C4-2B (cell line): Measurements from ENCODE around the gene TRPC6.
A peak's percentile ranks its signal among the peaks of the same experiment; 100 is the strongest.

Experiments used
- H3K27ac ChIP-seq: fragments of 450-650 bp; 2 replicates; pipeline ENCODE4 v1.5.1; 2017
- CTCF ChIP-seq: fragments of 450-650 bp; conservative IDR thresholded peaks from 2 replicates; pipeline ENCODE4 v1.5.1; 2017; ENCODE audit warnings: mild to moderate bottlenecking
- ZFX ChIP-seq: fragments of 450-650 bp; IDR thresholded peaks from 2 replicates; pipeline ENCODE4 v1.6.1; 2017

The TRPC6 gene

GRCh38 chr11:101435408-101435973, 148.3 kb downstream of the TRPC6 start:
- no peak for TF ChIP-seq CTCF
- TF ChIP-seq ZFX = no peak
- H3K27ac ChIP-seq = no peak overlapping the region

DNA sequence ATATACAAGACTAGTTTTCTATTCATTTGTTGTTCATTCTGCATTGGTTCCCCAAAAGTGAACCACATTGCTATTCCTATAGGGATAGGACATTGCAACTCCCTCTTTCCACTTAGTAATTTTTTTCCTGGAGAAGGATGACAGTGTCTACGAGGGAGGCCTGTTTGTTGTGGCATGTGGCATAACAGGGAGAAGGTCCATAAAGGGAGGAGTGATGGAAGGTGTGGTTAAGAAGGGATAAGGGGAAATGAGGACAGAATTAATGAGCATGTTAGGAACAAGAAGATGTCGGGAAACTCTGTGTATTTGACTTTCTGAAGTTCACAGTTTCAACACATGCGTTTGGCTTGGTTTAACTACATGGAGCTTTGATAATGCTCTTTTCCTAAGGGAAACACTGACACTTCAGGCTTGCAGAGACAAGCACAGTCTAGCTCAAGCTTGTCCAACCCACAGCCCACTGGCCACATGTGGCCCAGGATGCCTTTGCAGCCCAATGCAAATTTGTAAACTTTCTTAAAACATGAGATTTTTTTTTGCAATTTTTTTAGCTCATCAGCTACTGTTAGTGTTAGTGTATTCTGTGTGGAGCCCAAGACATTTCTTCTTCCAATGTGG, 149.7 kb downstream of the TRPC6 start:
- H3K27ac ChIP-seq = no peak overlapping the region
- no peak for TF ChIP-seq ZFX
- no peak for TF ChIP-seq CTCF

DNA sequence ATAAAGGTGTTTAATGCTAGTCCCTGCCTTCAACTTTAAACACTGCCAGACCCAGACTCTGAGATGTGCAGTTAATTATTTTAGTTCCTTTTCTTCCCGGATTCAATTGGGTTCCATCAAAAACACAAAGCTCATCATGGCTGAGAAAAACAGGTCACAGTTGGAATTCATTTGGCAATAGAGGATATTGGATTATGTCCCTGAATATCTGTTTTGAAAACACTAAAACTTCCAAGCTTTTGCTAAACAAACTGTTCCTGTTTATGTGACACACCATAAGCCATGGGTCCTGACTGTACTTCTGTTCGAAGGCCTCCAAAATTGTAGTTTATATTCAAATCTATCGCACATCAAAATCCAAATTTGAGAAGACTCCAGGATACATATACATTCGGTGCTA, 150.7 kb downstream of the TRPC6 start:
- no peak overlapping the region for H3K27ac ChIP-seq
- TF ChIP-seq ZFX (no peak), CTCF (no peak)

DNA sequence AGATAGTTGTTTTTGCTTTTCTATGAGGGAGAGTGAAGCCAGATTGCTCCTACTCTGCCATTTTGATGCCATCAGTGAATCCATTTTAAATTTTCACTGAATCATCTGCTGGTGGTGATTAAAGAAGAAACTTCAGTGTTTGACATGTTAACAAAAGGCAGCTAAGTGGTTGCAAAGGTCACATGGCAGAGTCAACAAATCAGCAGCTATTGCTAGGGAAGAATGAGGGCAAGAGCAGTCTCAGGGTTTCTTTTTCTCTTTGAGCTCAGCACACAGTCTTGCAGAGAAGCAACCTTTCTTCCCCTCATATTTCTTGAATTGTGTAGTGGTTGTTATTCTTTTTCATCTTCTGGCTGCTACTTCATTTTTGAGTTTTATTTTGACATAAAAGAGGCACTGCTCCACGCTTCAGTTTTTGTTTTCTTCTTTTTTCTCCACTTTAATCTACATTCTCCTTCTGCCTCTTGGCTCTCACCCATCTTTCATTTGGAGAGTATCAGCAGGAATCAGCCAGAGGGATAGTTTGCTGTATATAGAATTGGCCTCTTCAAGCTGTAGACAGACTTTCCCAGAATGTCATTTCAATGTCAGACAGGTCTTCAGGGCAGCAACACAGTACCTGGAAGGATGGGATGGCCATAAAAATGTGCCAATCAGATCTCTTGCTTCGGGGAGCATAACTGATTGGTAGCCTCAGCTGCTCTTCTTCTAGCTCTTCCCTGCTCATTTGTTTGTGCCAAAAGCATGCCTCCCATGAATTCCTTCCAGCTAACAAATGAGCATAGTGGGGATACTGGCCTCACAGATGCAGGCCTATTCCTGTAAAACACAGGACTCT, 153.9 kb downstream of the TRPC6 start:
- no peak overlapping the region for H3K27ac ChIP-seq
- TF ChIP-seq CTCF (no peak), ZFX (no peak)

DNA sequence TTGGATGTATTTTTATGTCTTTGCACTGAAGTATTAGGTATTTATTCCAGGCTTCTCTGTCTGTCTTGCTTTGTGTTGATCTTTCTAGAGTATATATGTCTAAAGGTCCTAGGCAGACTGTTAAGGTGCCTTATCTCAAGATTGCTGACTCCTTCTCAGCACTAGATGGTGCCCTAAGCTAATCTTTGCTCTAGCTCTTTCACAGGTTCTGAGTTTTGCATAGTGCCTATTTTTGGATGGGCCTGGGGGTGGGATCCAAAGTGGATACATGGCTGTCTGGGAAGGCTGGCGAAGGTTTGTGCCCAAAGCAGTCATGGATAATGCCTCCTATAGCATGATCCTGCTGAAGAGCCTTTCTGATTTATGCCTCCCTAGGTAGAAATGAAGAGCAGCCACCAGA, 154.9 kb downstream of the TRPC6 start:
- no peak overlapping the region for H3K27ac ChIP-seq
- TF ChIP-seq CTCF (peak; percentile 67), ZFX (no peak)

- TF ChIP-seq ZFX = no peak
- TF ChIP-seq CTCF = no peak
- no peak overlapping the region for H3K27ac ChIP-seq
These were observed 176.5 kb downstream of the TRPC6 start for GRCh38 chr11:101407324-101407723.
